GM12865 (cell line): Measurements from ENCODE around the gene NXPH4.

Experiments used
- DNase-seq: peaks from one replicate; pipeline ENCODE4 v3.0.0; 2010; ENCODE audit warnings: low read depth
- H3K4me3 ChIP-seq: 2 replicates; pipeline ENCODE4 v1.5.1; 2011; ENCODE audit warnings: mild to moderate bottlenecking, low read depth, low read length, control low read depth
- CTCF ChIP-seq: IDR thresholded peaks from 2 replicates; pipeline ENCODE4 v1.5.1; 2011; ENCODE audit warnings: low read length, control low read depth, low read depth, inconsistent platforms; ENCODE audit not compliant: insufficient read depth; ENCODE audit errors: missing control alignments

NXPH4 gene

GRCh38 chr12:57183939-57184725 lies 32.5 kb upstream of the NXPH4 start:
- no peak overlapping the region for H3K4me3 ChIP-seq
- no peak for DNase-seq
- no peak for TF ChIP-seq CTCF

GRCh38 chr12:57185403-57185802 lies 31.2 kb upstream of the NXPH4 start:
- no peak overlapping the region for H3K4me3 ChIP-seq
- TF ChIP-seq CTCF: no peak
- DNase-seq: no peak

- no peak overlapping the region for H3K4me3 ChIP-seq
- no peak for DNase-seq
- TF ChIP-seq CTCF: no peak
Measured at GRCh38 chr12:57185906-57186508, 30.6 kb upstream of the NXPH4 start.

DNA sequence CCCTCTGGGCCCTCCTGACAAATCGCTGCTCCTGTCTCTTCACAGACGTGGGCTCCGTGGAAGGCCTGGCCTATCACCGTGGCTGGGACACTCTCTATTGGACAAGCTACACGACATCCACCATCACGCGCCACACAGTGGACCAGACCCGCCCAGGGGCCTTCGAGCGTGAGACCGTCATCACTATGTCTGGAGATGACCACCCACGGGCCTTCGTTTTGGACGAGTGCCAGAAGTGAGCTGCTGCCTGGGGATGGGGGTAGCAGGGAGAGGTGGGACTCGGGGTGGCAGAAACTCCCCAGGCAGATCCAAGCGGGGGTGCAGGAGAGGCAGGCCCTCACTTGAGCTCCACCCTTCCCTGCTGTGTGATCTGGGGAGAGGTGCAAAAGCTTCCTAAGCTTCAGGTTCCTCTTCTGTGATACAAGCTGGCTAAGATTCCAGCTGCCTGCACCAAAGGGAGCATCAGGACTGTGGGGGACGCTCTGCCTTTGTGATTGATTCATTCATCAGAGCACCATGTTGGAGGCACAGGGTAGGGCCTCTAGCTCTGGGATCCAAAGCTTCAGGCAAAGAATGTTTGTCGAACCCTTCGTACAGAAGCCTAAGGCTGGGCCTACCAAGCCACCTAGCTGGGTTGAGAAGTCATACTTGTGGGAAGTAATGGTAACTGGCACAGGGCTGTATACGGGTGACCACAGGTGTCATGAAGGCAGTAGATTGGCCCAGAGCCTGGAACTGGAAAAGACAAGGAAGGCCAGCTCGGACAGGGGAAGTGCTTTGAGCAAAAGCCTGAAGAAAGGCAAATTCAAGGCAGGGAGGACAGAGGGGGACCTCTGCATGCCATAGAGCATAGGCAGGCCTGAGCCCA lies 29.1 kb upstream of the NXPH4 start:
- TF ChIP-seq CTCF: no peak
- H3K4me3 ChIP-seq: no peak overlapping the region
- DNase-seq: no peak

GRCh38 chr12:57188090-57188425 lies 28.5 kb upstream of the NXPH4 start:
- H3K4me3 ChIP-seq: no peak overlapping the region
- no peak for TF ChIP-seq CTCF
- no peak for DNase-seq

DNA sequence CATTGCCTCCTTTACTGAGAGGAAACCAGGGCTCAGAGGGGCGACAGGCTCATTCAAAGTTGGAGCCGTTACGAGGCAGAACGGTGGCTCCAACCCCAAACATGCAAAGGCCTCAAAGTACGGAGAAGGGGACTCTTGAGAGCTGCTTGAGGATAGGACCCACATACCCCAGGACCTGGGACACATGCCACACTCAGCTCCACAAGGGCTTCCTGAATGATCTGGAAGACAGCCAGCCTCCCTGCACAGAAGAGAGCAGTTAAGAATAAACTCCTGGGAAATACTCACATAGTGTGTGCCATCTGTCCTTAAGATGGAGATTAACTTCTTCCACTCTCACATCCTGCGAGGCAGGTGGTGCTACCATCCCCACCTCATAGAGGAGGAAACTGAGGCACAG lies 26.6 kb upstream of the NXPH4 start:
- no peak for TF ChIP-seq CTCF
- H3K4me3 ChIP-seq: no peak overlapping the region
- no peak for DNase-seq
